NCI-H82 (cell line): Measurements from ENCODE around the gene TPBG.
"Not testable (repeated sequence)": the region's sequence is repeated elsewhere in the genome, so short reads cannot be mapped to it uniquely, and the experiment has no call there.

Source experiments
- DNase-seq: peaks from one replicate; lab custom pipeline; 2025; lab: John Stamatoyannopoulos, UW

Gene TPBG

GRCh38 chr6:82376636-82377035 is 13.0 kb downstream of the TPBG start:
- no peak for DNase-seq

- DNase-seq: no peak
Measured at GRCh38 chr6:82380566-82381185, 17.1 kb downstream of the TPBG start.

- peak; percentile 1 for DNase-seq
Measured at GRCh38 chr6:82381278-82381677, 17.7 kb downstream of the TPBG start.

- no peak for DNase-seq
Measured at GRCh38 chr6:82385102-82385501, 21.5 kb downstream of the TPBG start.

GRCh38 chr6:82385546-82385945 is 21.9 kb downstream of the TPBG start:
- no peak for DNase-seq

GRCh38 chr6:82385961-82386360 is 22.3 kb downstream of the TPBG start:
- DNase-seq: no peak

- not testable (repeated sequence) for DNase-seq
Measured at GRCh38 chr6:82394770-82395169, 31.2 kb downstream of the TPBG start.

- no peak for DNase-seq
Measured at GRCh38 chr6:82396964-82397751, 33.5 kb downstream of the TPBG start.

- DNase-seq: no peak
Measured at GRCh38 chr6:82397962-82398692, 34.5 kb downstream of the TPBG start.

GRCh38 chr6:82408952-82409431 is 45.4 kb downstream of the TPBG start:
- DNase-seq: no peak

- peak; percentile 39 for DNase-seq
Measured at GRCh38 chr6:82410151-82410648, 46.6 kb downstream of the TPBG start.

- DNase-seq: no peak
Measured at GRCh38 chr6:82413868-82414267, 50.3 kb downstream of the TPBG start.

- no peak for DNase-seq
Measured at GRCh38 chr6:82415820-82416219, 52.2 kb downstream of the TPBG start.

- no peak for DNase-seq
Measured at GRCh38 chr6:82416346-82416745, 52.7 kb downstream of the TPBG start.
